Liver (tissue), 9 donors: ENCODE measurements around the gene LRRFIP2. TPM values are rescaled to one million over a fixed set of nuclear protein-coding genes. Genes with fewer than 3 reads are reported as not detected.
A peak's percentile ranks its signal among the peaks of the same experiment; 100 is the strongest.

Source experiments
- DNase-seq: peaks from one replicate; pipeline ENCODE4 v3.0.0-alpha.2; 2017; ENCODE audit warnings: low spot score
- H3K27ac ChIP-seq, 2 donors: one replicate each; pipeline ENCODE4 v1.7.0; 2013; ENCODE audit warnings: inconsistent platforms in 2 of 2, low read length in 2 of 2, control low read depth in 1 of 2, low read depth in 1 of 2, mild to moderate bottlenecking in 1 of 2
- H3K27me3 ChIP-seq, 4 donors: one replicate each; pipeline versions ENCODE4 v1.6.1 to v1.7.0; 2013; ENCODE audit warnings: low read length in 3 of 4, inconsistent platforms in 1 of 4, mild to moderate bottlenecking in 1 of 4, moderate library complexity in 1 of 4; ENCODE audit not compliant: control insufficient read depth in 4 of 4, insufficient read depth in 4 of 4
- H3K36me3 ChIP-seq, 4 donors: one replicate each; pipeline versions ENCODE4 v1.6.1 to v1.7.0; 2013; ENCODE audit warnings: low read length in 3 of 4, mild to moderate bottlenecking in 3 of 4, low read depth in 1 of 4, moderate library complexity in 1 of 4; ENCODE audit not compliant: control insufficient read depth in 4 of 4, insufficient read depth in 3 of 4
- H3K4me1 ChIP-seq, 4 donors: one replicate each; pipeline versions ENCODE4 v1.6.1 to v1.7.0; 2013; ENCODE audit warnings: low read length in 3 of 4, mild to moderate bottlenecking in 3 of 4, moderate library complexity in 1 of 4; ENCODE audit not compliant: control insufficient read depth in 4 of 4, insufficient read depth in 4 of 4
- H3K4me3 ChIP-seq, 3 donors: one replicate each; pipeline versions ENCODE4 v1.6.1 to v1.7.0; 2013; ENCODE audit warnings: low read length in 3 of 3, control low read depth in 1 of 3, low read depth in 1 of 3, mild to moderate bottlenecking in 1 of 3
- H3K9ac ChIP-seq, 2 donors: one replicate each; pipeline ENCODE4 v1.7.0; 2013; ENCODE audit warnings: low read length in 2 of 2, mild to moderate bottlenecking in 2 of 2, moderate library complexity in 2 of 2, control low read depth in 1 of 2, low read depth in 1 of 2
- H3K9me3 ChIP-seq, 4 donors: one replicate each; pipeline versions ENCODE4 v1.6.1 to v1.7.0; 2013; ENCODE audit warnings: low read length in 3 of 4; ENCODE audit not compliant: control insufficient read depth in 4 of 4
- ATF3 ChIP-seq: IDR thresholded peaks from 2 replicates; pipeline ENCODE4 v1.6.1; 2016; ENCODE audit warnings: antibody characterized with exemption
- CTCF ChIP-seq: fragments of 150-350 bp; IDR thresholded peaks from 2 replicates; pipeline ENCODE4 v1.5.1; 2017; ENCODE audit warnings: improper control_type of control experiment, low read depth, low read length; ENCODE audit not compliant: missing input control
- EGR1 ChIP-seq, 2 donors: IDR thresholded peaks; 2 replicates each; pipeline ENCODE4 v1.6.1; 2016 to 2018; ENCODE audit warnings: antibody characterized with exemption in 2 of 2, low read depth in 2 of 2
- FOXA1 ChIP-seq: IDR thresholded peaks from 2 replicates; pipeline ENCODE4 v1.6.1; 2016; ENCODE audit warnings: antibody characterized with exemption
- FOXA2 ChIP-seq: IDR thresholded peaks from 2 replicates; pipeline ENCODE4 v1.6.1; 2016; ENCODE audit warnings: antibody characterized with exemption
- GABPA ChIP-seq, 2 donors: IDR thresholded peaks in 1 of 2; conservative IDR thresholded peaks in 1 of 2; 2 replicates each; pipeline ENCODE4 v1.6.1; 2016; ENCODE audit warnings: antibody characterized with exemption in 2 of 2, mild to moderate bottlenecking in 1 of 2, moderate library complexity in 1 of 2
- HNF4A ChIP-seq, 2 donors: conservative IDR thresholded peaks; 2 replicates each; pipeline ENCODE4 v1.6.1; 2016; ENCODE audit warnings: antibody characterized with exemption in 2 of 2, mild to moderate bottlenecking in 2 of 2
- HNF4G ChIP-seq: IDR thresholded peaks from 2 replicates; pipeline ENCODE4 v1.6.1; 2016; ENCODE audit warnings: antibody characterized with exemption
- JUND ChIP-seq, 2 donors: IDR thresholded peaks; 2 replicates each; pipeline ENCODE4 v1.6.1; 2016; ENCODE audit warnings: antibody characterized with exemption in 2 of 2
- MAX ChIP-seq: IDR thresholded peaks from 2 replicates; pipeline ENCODE4 v1.6.1; 2016; ENCODE audit warnings: antibody characterized with exemption
- NR2F2 ChIP-seq: IDR thresholded peaks from 2 replicates; pipeline ENCODE4 v1.6.1; 2016; ENCODE audit warnings: antibody characterized with exemption
- RAD21 ChIP-seq, 2 donors: IDR thresholded peaks; 2 replicates each; pipeline ENCODE4 v1.6.1; 2016; ENCODE audit warnings: antibody characterized with exemption in 2 of 2, mild to moderate bottlenecking in 2 of 2
- REST ChIP-seq: IDR thresholded peaks from 2 replicates; pipeline ENCODE4 v1.6.1; 2016; ENCODE audit warnings: antibody characterized with exemption, mild to moderate bottlenecking
- SP1 ChIP-seq: IDR thresholded peaks from 2 replicates; pipeline ENCODE4 v1.6.1; 2018; ENCODE audit warnings: antibody characterized with exemption, mild to moderate bottlenecking
- TAF1 ChIP-seq: conservative IDR thresholded peaks from 2 replicates; pipeline ENCODE4 v1.6.1; 2016; ENCODE audit warnings: antibody characterized with exemption, mild to moderate bottlenecking
- YY1 ChIP-seq: IDR thresholded peaks from 2 replicates; pipeline ENCODE4 v1.6.1; 2016; ENCODE audit warnings: antibody characterized with exemption, mild to moderate bottlenecking
- ZBTB33 ChIP-seq: IDR thresholded peaks from 2 replicates; pipeline ENCODE4 v1.6.1; 2016; ENCODE audit warnings: antibody characterized with exemption
- WGBS: extraction: QIAGEN DNeasy Blood & Tissue Kit; methylation state at CpG from one replicate; pipeline ENCODE4 v1.1.7; 2013; 5-methylcytosine and 5-hydroxymethylcytosine counted together
- polyA plus RNA-seq, 2 donors: library from polyadenylated mRNA; stranded (reverse) in 1 of 2; unstranded in 1 of 2; fragments of 200-250 nt in 1 of 2; fragments of >200 nt in 1 of 2; fragmentation: Nextera tagmentation in 1 of 2; extraction: Ambion mirVana in 1 of 2; gene quantifications; one replicate each; pipeline versions ENCODE4 v1.2.1 to v1.2.3, GENCODE V29; 2013 to 2015
- total RNA-seq, 2 donors: library from RNA; depleted of rRNA; stranded (reverse); fragments of >200 nt; gene quantifications; one replicate each; pipeline ENCODE4 v1.2.3, GENCODE V29; 2014
- donor health status: healthy.
- donor health status: healthy.
- donor health status: healthy.
- donor health status: healthy.
- donor health status: healthy.

Gene LRRFIP2
- total and polyA plus RNA-seq, 4 donors: 22.6 to 56.9 (median 39.8) TPM

GRCh38 chr3:37053753-37054152, 120.6 kb downstream of the LRRFIP2 start:
- peaks cover 2 to 14% (median 7%) of the 10 kb centered on the region in 4 donors for H3K4me1 ChIP-seq

GRCh38 chr3:37053337-37053736, 121.0 kb downstream of the LRRFIP2 start:
- Histone ChIP-seq H3K27ac (peak overlapping the region; percentile 3 to 33), H3K4me1 (peaks cover 2 to 14% (median 7%) of the 10 kb centered on the region in 4 donors), H3K4me3 (no peak overlapping the region), H3K9me3 (no peaks in the 10 kb centered on the region), H3K9ac (no peak overlapping the region), H3K27me3 (no peaks in the 10 kb centered on the region), H3K36me3 (peaks cover 11 to 58% (median 38%) of the 10 kb centered on the region in 4 donors)
- DNase-seq: no peak
- TF ChIP-seq TAF1 (no peak), REST (no peak), RAD21 (IDR thresholded peaks at IDR 0.05) (no peak), MAX (no peak), ZBTB33 (no peak), CTCF (no peak), YY1 (no peak), GABPA (IDR thresholded peaks at IDR 0.05 in 1 of 2, conservative IDR thresholded peaks at IDR 0.05 in 1 of 2) (no peak), ATF3 (no peak), NR2F2 (no peak), FOXA2 (no peak), HNF4G (no peak)
- 39% methylated on average over 6 of the region's 6 CpGs for WGBS

More at GRCh38 chr3:37053753-37054152, 120.6 kb downstream of the LRRFIP2 start:
- H3K36me3 ChIP-seq: peaks cover 13 to 57% (median 38%) of the 10 kb centered on the region in 4 donors
- no peak for TF ChIP-seq TAF1
- TF ChIP-seq HNF4A (conservative IDR thresholded peaks at IDR 0.05): no peak
- TF ChIP-seq JUND (IDR thresholded peaks at IDR 0.05): no peak
- TF ChIP-seq GABPA (IDR thresholded peaks at IDR 0.05 in 1 of 2, conservative IDR thresholded peaks at IDR 0.05 in 1 of 2): no peak
- TF ChIP-seq HNF4G: no peak
- no peak for TF ChIP-seq FOXA1
- TF ChIP-seq FOXA2: no peak
- TF ChIP-seq RAD21 (IDR thresholded peaks at IDR 0.05): no peak
- no peak for TF ChIP-seq YY1
- TF ChIP-seq NR2F2: no peak
- TF ChIP-seq EGR1 (IDR thresholded peaks at IDR 0.05; ENCODE audit: low read depth in 2 of 2): no peak
- TF ChIP-seq REST: no peak
- no peak for TF ChIP-seq SP1
- peak overlapping the region; percentile 3 to 9 for H3K27ac ChIP-seq
- 93% methylated on average over 2 of the region's 2 CpGs for WGBS
- no peak for DNase-seq
- H3K9ac ChIP-seq: no peak overlapping the region
- no peak overlapping the region for H3K4me3 ChIP-seq
- H3K27me3 ChIP-seq: no peaks in the 10 kb centered on the region
- no peaks in the 10 kb centered on the region for H3K9me3 ChIP-seq
